Activated naive CD4-positive, alpha-beta T cell treated with anti-CD3 and anti-CD28 coated beads, Interleukin-2, amount 50 U/mL, for 72 hours (primary cell): ENCODE measurements around the gene PHC3. TPM values are rescaled to one million over a fixed set of nuclear protein-coding genes. Genes with fewer than 3 reads are reported as not detected.
"Not testable (repeated sequence)": the region's sequence is repeated elsewhere in the genome, so short reads cannot be mapped to it uniquely, and the experiment has no call there.

Source experiments
- ATAC-seq, 2 donors: fragments of 150-1000 bp; cut with Tn5 transposase; 2 replicates each; pipeline ENCODE4 v1.10.0; 2021; ENCODE audit warnings: mild to moderate bottlenecking in 2 of 2, moderate library complexity in 2 of 2
- DNase-seq, 2 donors: peaks; one replicate each; pipeline ENCODE4 v3.0.0; 2021 to 2022; ENCODE audit warnings: low spot score in 2 of 2
- H3K27ac Mint-ChIP-seq, 2 donors: one replicate each; pipeline ENCODE4 v1.8.0; 2022; ENCODE audit warnings: mild to moderate bottlenecking in 2 of 2, mixed read lengths in 2 of 2
- H3K36me3 Mint-ChIP-seq, 2 donors: one replicate each; pipeline ENCODE4 v1.8.0; 2022; ENCODE audit warnings: mixed read lengths in 2 of 2
- H3K9me3 Mint-ChIP-seq, 2 donors: one replicate each; pipeline ENCODE4 v1.8.0; 2022; ENCODE audit warnings: mixed read lengths in 2 of 2
- total RNA-seq, 2 donors: library from RNA; stranded (reverse); gene quantifications; one replicate each; pipeline ENCODE4 v1.2.3, GENCODE V29; 2022

Gene PHC3
- total RNA-seq, 2 donors from 2014 or later: 62.0 to 85.5 TPM

DNA sequence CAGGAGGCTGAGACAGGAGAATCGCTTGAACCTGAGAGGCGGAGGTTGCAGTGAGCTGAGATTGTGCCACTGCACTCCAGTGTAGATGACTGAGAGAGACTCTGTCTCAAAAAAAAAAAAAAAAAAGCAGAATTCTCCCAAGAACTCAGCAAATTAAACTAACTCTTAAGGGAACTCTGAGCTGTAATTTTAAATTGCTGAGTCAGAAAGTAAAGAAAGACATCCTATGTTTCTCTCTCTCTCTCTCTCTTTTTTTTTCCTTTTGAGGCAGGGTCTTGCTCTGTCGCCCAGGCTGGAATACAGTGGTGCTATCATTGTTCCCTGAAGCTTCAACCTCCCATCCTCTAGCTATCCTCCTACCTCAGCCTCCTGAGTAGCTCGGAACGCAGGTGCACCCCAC, 20.0 kb upstream of the PHC3 start:
- H3K36me3 Mint-ChIP-seq: no peaks in the 10 kb centered on the region
- DNase-seq (no peak), ATAC-seq (no peak)
- H3K9me3 Mint-ChIP-seq: no peaks in the 10 kb centered on the region
- no peak overlapping the region for H3K27ac Mint-ChIP-seq

DNA sequence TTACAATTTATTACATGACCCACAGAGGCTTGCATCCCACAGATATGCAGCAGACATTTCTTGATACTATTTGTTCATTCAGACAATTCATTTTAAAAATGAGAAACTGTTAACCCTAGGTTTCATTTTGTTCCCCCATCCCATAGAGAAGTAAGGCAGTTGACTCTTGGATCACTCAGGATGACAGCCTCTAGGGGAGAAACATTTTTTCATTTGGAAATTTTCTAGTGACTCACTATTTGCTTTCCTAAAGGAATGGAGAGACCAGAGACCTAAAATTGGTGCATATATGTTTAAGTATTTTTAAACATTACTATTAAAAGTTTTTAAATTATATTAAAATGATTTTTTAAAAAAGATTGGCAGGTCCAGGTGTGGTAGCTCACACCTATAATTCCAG, 19.5 kb upstream of the PHC3 start:
- Mint-ChIP-seq H3K9me3 (no peaks in the 10 kb centered on the region), H3K36me3 (no peaks in the 10 kb centered on the region), H3K27ac (no peak overlapping the region)
- DNase-seq: no peak
- ATAC-seq: no peak

DNA sequence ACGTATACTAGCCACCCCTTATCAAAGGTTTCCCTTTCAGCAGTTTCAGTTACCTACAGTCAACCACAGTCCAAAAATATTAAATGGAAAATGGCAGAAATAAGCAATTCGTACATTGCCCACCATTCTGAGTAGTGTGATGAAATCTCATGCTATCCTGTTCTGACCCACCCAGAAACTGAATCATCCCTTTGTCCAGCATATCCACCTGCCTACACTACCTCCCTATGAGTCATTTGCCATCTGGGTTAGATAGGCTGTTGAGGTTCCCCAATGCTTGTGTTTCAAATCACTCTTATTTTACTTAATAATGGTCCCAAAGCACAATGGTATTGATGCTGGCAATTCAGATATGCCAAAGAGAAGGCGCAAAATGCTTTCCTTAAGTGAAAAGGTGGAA, 15.3 kb upstream of the PHC3 start:
- Mint-ChIP-seq H3K27ac (no peak overlapping the region), H3K9me3 (no peaks in the 10 kb centered on the region), H3K36me3 (no peaks in the 10 kb centered on the region)
- DNase-seq: no peak
- ATAC-seq: peak in 1 of 2 donors; percentile 49

DNA sequence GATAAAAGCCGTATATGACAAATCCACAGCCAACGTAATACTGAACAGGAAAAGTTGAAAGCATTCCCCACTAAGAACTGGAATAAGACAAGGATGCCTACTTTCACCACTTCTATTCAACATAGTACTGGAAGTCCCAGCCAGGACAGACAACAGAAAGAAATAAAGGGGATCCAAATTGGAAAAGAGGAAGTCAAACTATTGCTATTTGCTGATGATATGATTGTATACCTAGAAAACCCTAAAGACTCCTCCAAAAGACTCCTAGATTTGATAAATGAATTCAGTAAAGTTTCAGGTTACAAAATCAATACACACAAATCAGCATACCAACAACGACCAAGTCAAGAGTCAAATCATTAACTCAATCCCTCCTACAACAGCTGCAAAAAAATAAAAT, 14.2 kb upstream of the PHC3 start:
- not testable (repeated sequence) for H3K36me3 Mint-ChIP-seq, H3K9me3 Mint-ChIP-seq, ATAC-seq, H3K27ac Mint-ChIP-seq, DNase-seq

DNA sequence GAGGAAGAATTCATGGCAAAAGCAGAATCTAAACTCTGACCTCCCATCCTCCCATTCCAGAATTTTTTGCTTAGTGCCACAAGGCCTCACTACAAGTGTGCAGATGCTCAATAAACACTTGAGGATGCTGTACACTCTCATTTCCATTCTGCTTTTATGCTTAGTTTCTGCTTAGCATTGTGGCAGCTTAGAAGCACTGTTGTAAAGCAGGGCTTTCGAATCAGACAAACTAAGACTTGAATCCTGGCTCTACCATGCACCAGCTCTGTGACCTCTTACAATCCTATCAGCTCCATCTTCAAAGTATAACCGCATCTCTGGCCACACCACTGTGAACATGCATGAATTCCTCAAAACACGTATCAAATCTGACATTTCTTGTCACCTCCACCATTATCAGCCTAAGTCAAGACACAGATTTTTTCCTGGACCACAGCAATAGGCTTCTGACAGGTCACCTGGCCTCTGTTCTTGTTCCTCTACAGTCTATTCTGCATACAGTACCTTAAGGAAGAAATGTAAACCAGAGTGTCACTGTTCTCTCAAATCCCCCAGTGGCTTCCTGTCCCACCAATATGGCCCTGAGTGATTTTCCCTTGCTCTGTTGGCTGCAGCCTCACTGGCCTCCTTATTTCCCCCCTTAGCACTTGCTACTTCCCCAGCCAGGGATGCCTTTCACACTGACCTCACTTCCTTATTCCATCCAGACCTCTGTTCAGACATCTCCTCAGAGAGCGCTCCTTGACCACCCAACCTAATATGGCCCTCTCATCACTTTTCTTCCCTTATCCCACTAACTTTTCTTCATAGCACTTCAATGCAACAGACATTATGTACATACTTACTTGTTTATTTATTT, 8.1 kb upstream of the PHC3 start:
- Mint-ChIP-seq H3K36me3 (no peaks in the 10 kb centered on the region), H3K9me3 (no peaks in the 10 kb centered on the region), H3K27ac (no peak overlapping the region)
- peak; percentile 28 to 56 for ATAC-seq
- DNase-seq: no peak

DNA sequence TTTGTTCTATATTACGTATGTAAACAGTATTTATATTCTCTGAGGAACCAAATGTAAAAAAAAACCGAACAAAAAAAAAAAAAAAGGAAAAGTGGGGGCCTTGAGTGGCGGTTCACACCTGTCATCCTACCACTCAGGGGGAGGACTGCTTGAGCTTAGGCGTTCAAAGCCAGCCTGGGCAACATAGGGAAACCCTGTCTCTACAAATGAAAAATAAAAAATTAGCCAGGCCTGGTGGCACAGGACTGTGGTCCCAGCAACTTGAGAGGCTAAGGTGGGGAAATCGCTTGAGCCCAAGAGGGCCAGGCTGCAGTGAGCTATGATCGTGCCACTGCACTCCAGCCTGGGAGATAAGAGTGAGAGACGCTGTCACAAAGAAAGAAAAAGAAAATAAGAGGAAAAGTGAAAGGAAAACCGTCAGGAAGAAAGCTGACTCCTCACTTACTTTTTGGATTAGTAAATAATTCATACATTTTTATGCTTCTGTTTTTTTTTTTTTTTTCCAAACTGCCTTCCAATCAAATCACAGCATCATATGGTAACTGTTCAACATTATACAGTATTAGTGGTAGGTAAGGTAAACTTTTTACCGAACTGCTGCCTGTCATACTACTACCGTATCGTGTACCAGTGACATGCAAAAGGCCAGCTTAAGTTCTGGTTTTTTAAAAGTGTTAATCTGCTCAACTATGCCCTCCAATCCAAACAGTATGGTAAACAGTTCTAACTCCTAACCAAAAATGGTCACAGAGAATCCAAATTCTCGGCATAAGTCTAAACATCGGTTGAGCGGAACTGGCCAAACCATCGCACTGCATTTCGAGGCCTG, 1.2 kb downstream of the PHC3 start:
- Mint-ChIP-seq H3K36me3 (peaks cover 21 to 36% of the 10 kb centered on the region in 2 donors), H3K27ac (peak overlapping the region; percentile 98 to 99), H3K9me3 (no peaks in the 10 kb centered on the region)
- peak; percentile 36 to 54 for ATAC-seq
- DNase-seq: no peak

DNA sequence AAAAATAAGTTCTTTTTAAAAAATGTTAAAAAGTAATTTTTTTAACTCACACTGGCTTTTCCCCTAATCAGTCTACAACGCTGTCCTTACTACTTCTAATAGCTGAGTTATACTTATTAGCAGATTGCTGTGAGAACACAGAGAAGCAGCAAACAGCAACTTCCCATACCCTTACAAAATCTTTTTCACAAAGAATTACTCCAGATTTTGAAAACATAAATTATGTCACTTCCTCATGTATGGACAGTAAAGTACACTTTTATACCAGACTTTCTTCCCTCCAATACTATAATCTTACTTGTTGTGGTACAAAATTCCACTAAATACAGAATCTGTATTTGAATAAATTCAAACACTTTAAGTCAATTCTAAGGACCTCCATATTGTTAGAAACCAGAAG, 2.1 kb downstream of the PHC3 start:
- Mint-ChIP-seq H3K9me3 (no peaks in the 10 kb centered on the region), H3K36me3 (peaks cover 21 to 43% of the 10 kb centered on the region in 2 donors), H3K27ac (peak overlapping the region; percentile 98 to 99)
- no peak for DNase-seq
- no peak for ATAC-seq

DNA sequence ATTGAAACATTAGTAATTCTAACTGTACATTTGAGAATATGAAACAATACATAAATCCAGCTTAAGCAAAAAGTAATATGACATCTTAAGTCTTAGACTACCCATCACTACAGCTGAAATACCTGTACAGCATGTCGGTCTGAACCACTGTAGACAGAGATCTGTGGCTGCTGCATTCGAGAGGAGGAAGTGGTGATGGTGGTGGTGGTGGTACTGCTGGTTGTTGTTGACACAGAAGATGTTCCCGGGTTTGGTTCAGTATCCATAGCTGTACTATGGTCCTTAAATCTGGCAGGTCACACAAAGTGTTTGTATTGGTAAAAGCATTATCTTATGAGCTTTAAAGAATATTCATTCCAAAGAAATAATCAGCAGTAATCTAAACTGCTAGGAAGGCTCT, 2.9 kb downstream of the PHC3 start:
- Mint-ChIP-seq H3K27ac (peak overlapping the region in 1 of 2 donors; percentile 99), H3K36me3 (peaks cover 21 to 45% of the 10 kb centered on the region in 2 donors), H3K9me3 (no peaks in the 10 kb centered on the region)
- ATAC-seq: peak; percentile 21 to 29
- DNase-seq: peak in 1 of 2 donors; percentile 22

DNA sequence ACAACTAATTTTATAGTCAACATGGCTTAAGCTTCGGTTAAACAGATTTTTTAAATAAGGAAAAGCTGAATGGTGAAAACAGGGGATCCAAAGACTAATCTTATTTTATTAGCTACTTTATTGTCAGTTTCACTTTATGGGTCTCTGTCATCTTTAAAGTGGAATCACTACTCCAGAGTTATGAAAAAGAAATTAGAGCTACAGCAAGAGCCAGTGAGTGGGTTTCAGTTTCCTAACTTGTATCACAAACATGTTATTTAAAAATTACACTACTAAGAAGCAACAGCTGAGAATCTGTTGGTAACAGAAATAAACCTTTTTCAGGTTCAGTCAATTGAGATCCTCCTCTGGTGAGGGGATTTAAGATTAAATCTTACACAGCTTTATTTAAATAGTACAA, 10.0 kb downstream of the PHC3 start:
- DNase-seq: no peak
- ATAC-seq: peak; percentile 20 to 71
- Mint-ChIP-seq H3K36me3 (peaks cover 20 to 44% of the 10 kb centered on the region in 2 donors), H3K27ac (peak overlapping the region; percentile 32 to 70), H3K9me3 (no peaks in the 10 kb centered on the region)

DNA sequence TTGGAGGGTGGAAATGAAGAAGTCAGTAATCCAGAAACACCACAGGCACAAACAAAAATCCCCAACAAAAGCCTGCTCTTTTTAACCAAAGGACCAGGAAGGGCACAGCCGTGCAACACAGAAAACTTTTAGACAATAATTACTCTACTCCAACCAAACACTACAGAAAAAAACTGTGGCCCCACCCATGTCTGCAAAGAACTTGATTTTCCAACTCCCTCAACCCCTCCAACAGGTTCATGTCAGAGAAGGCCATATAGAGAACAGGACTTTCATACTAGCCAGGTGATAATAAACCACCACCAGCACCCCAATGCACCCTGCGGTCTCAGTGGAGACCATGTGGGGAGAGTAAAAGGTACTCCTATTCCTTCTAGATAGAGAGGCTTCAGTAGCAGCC, 16.8 kb downstream of the PHC3 start:
- ATAC-seq (no peak), DNase-seq (no peak)
- Mint-ChIP-seq H3K9me3 (peaks cover 6 to 16% of the 10 kb centered on the region in 2 donors), H3K36me3 (peaks cover 20 to 73% of the 10 kb centered on the region in 2 donors), H3K27ac (peak overlapping the region in 1 of 2 donors; percentile 63)

DNA sequence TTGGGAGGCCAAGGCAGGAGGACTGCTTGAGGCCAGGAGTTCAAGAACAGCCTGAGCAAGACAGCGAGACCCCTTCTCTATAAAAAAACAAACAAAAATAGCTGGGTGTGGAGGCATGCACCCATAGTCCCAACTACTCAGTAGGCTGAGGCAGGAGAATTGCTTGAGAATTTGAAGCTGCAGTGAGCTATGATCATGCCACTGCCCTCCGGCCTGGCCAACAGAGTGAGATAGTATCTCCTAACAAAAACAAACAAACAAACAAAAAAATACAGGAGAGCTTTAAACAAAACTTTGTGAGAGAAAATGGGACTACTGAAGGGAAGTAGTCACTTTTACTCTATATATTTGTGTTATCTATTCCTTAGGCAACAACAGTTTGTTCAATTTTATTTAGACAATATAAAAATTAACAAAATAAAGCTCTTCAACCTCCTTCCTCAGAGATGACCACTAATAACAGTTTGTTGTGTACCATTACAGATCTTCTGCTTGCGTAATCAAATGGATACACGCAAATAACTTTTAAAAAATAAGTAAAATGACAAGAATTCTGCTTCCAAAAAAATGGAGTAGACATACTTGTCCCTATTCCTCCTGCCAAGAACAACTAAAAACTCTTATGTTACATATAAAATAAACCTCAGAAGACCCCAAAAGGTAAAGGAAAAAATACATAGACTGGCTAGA, 17.4 kb downstream of the PHC3 start:
- H3K9me3 Mint-ChIP-seq: peaks cover 6 to 16% of the 10 kb centered on the region in 2 donors
- H3K36me3 Mint-ChIP-seq: peaks cover 14 to 72% of the 10 kb centered on the region in 2 donors
- DNase-seq (no peak), ATAC-seq (no peak)
- H3K27ac Mint-ChIP-seq: peak overlapping the region in 1 of 2 donors; percentile 63

DNA sequence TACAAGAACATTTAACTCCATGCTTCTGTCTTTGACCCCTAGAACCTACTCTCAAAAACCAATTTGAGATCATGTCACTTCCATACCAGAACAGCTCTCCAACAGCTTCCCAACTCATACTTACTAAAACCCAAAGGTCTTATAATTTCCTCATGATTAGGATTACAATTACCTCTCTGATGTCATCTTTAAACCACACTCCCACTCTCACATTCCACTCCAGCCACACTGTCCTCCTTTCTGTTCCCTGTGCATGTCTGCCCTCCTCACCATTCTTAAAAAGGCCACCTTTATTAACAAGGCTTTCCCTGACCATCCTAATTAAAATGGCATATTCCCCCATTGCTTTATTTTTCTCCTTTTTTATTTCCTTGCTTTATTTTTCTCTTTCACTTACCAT, 18.9 kb downstream of the PHC3 start:
- DNase-seq: no peak
- Mint-ChIP-seq H3K27ac (peak overlapping the region; percentile 30 to 72), H3K36me3 (peaks cover 8 to 64% of the 10 kb centered on the region in 2 donors), H3K9me3 (peaks cover 6 to 16% of the 10 kb centered on the region in 2 donors)
- peak in 1 of 2 donors; percentile 21 for ATAC-seq

DNA sequence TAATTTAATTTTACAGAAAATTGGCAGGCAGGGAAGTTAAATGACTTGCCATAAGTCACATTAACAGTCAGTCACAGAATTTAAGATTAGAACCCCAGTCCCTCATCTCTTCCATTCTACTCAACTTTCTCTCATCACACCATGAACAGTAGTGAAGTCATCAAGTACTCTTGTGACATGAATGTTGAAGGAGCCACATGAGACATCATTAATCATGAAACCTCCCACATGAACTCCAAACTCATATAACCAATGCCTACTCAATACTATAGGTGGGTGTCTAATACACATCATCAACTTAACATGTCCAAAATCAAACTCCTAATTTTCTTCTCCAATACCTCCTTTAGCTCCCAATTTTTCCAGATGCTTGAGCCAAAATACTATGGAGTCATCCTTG, 19.5 kb downstream of the PHC3 start:
- ATAC-seq (peak; percentile 60 to 74), DNase-seq (no peak)
- Mint-ChIP-seq H3K9me3 (peaks cover 6 to 16% of the 10 kb centered on the region in 2 donors), H3K27ac (peak overlapping the region in 1 of 2 donors; percentile 30), H3K36me3 (peaks cover 7 to 65% of the 10 kb centered on the region in 2 donors)

DNA sequence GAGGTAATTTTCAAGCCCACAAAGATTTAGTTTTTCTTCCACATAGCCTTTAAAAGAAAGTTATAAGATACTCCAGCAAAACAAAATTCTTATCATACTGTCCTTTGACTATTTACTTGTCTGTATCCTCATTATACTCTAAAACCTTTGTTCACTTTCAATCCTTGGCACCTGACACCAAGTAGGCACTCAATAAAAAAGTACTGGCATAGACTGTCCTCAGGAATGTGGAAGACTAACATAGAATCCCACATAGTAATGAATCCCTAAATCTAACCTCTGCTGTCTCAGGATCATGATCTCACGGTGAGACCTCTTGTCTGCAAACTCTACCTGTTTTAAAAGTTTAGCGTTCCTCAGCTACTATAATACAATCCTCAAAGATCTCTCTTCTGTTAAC, 21.6 kb downstream of the PHC3 start:
- DNase-seq (no peak), ATAC-seq (no peak)
- Mint-ChIP-seq H3K27ac (peak overlapping the region in 1 of 2 donors; percentile 43), H3K9me3 (peaks cover 6 to 16% of the 10 kb centered on the region in 2 donors), H3K36me3 (peaks cover 7 to 64% of the 10 kb centered on the region in 2 donors)

DNA sequence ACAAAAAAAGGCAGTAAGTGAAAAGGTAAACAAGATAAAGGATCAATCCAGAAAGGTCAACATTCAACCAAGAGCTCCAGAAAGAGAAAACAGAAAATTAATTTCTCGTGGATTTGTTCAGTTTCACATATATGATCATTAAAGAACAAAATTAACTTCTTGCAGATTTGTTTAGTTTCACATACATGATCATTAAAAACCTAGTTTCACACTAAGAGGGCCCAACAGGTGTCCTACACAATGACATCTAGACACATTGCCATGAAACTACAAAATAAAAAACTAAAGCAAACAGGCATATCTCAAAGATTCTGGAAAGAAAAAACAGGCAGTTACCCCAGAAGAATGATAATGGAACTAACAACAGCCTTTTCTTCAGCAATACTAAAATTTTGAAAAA, 22.1 kb downstream of the PHC3 start:
- Mint-ChIP-seq H3K9me3 (peaks cover 6 to 16% of the 10 kb centered on the region in 2 donors), H3K27ac (no peak overlapping the region), H3K36me3 (peaks cover 7 to 60% of the 10 kb centered on the region in 2 donors)
- no peak for ATAC-seq
- DNase-seq: no peak

DNA sequence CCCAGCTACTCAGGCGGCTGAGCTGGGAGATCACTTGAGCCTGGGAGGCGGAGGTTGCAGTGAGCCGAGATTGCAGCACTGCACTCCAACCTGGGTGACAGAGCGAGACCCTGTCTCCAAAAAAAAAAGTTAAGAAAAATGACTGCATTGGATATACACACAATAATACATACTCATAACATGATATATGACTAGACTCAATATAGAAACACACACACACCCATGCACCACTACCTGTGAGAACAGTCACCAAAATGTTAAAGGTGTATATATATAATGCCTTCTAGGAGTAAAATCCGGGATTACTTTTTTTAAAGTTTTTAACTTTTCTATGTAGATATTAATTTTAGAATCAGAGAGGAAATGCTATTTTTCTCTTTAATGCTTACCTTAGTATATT, 25.9 kb downstream of the PHC3 start:
- DNase-seq: no peak
- H3K36me3 Mint-ChIP-seq: peaks cover 0 to 28% of the 10 kb centered on the region in 2 donors
- H3K9me3 Mint-ChIP-seq: no peaks in the 10 kb centered on the region
- H3K27ac Mint-ChIP-seq: peak overlapping the region in 1 of 2 donors; percentile 76
- ATAC-seq: peak; percentile 29 to 72
